Panc1 (cell line): ENCODE data around the gene FHIT. TPM values are rescaled to one million over a fixed set of nuclear protein-coding genes. Genes with fewer than 3 reads are reported as not detected.

Experiments used
- ATAC-seq: fragments of 200-7000 bp; cut with Tn5 transposase; 2 replicates; pipeline ENCODE4 v1.9.1; 2020; ENCODE audit warnings: mild to moderate bottlenecking, moderate library complexity
- BruUV-seq: library from RNA; stranded (reverse); fragments of 400-500 nt; replicated peaks from 2 replicates; lab custom pipeline; 2021; lab: Mats Ljungman, UMichigan
- CTCF ChIA-PET: fragments of 300-600 bp; sonication (Branson Sonifier 250); formaldehyde crosslinking; loops from one replicate; lab custom pipeline; 2022; ENCODE audit warnings: antibody characterized with exemption; lab: Charles Lee
- POLR2A ChIA-PET: fragments of 300-600 bp; sonication (Branson Sonifier 250); formaldehyde crosslinking; loops from one replicate; lab custom pipeline; 2022; ENCODE audit warnings: antibody characterized with exemption; lab: Charles Lee
- DNase-seq: peaks from one replicate; pipeline ENCODE4 v3.0.0-alpha.2; 2010; ENCODE audit warnings: low read depth, low spot score
- H3K27ac ChIP-seq: 2 replicates; pipeline ENCODE4 v1.5.1; 2011; ENCODE audit warnings: mild to moderate bottlenecking, low read length, inconsistent platforms
- H3K27me3 ChIP-seq: fragments of 200-500 bp; sonication (Bioruptor generic); 2 replicates; pipeline ENCODE4 v1.6.0; 2014; ENCODE audit warnings: low read length, inconsistent platforms; ENCODE audit not compliant: control insufficient read depth, insufficient read depth
- H3K36me3 ChIP-seq: fragments of 200-500 bp; sonication (Bioruptor generic); 2 replicates; pipeline ENCODE4 v1.5.1; 2014; ENCODE audit warnings: inconsistent platforms, mild to moderate bottlenecking, low read length, moderate library complexity; ENCODE audit not compliant: control insufficient read depth, insufficient read depth
- H3K4me1 ChIP-seq: 2 replicates; pipeline ENCODE4 v1.5.1; 2011; ENCODE audit warnings: inconsistent platforms, mild to moderate bottlenecking, low read length, moderate library complexity; ENCODE audit not compliant: control insufficient read depth, insufficient read depth
- H3K4me3 ChIP-seq, 2 experiments: 2 replicates each; pipeline ENCODE4 v1.5.1; 2011 to 2012; ENCODE audit warnings: low read depth in 2 of 2, low read length in 2 of 2, mild to moderate bottlenecking in 2 of 2, inconsistent platforms in 1 of 2, moderate library complexity in 1 of 2
- H3K9me3 ChIP-seq: fragments of 200-500 bp; sonication (Bioruptor generic); 2 replicates; pipeline ENCODE4 v1.5.1; 2014; ENCODE audit warnings: low read depth, mild to moderate bottlenecking, inconsistent platforms, low read length, moderate library complexity; ENCODE audit not compliant: control insufficient read depth, insufficient read depth
- POLR2AphosphoS5 ChIP-seq: IDR thresholded peaks from 2 replicates; pipeline ENCODE4 v1.6.1; 2012; ENCODE audit warnings: mild to moderate bottlenecking, low read depth, low read length, moderate library complexity
- REST ChIP-seq, 2 experiments: IDR thresholded peaks; 2 replicates each; pipeline ENCODE4 v1.6.1; 2011 to 2012; ENCODE audit warnings: low read depth in 2 of 2, control low read depth in 1 of 2, low read length in 1 of 2, mild to moderate bottlenecking in 1 of 2, moderate library complexity in 1 of 2; ENCODE audit not compliant: insufficient read depth in 1 of 2
- SIN3A ChIP-seq: IDR thresholded peaks from 2 replicates; pipeline ENCODE4 v1.6.1; 2012; ENCODE audit warnings: low read depth, mild to moderate bottlenecking, low read length, moderate library complexity, borderline replicate concordance; ENCODE audit not compliant: insufficient read depth
- TCF7L2 ChIP-seq: IDR thresholded peaks from 2 replicates; pipeline ENCODE4 v1.6.1; 2011; ENCODE audit warnings: mild to moderate bottlenecking, low read depth, low read length, inconsistent platforms
- in situ Hi-C: cut with HindIII; loops from 2 replicates; pipeline ENCODE4 v1.10.0; 2016; ENCODE audit warnings: low sequenced_read_pairs, low pct_unique_long_range_greater_than_20kb
- intact Hi-C: fragments of 100-400 bp; cut with micrococcal nuclease; formaldehyde crosslinking; loops from one replicate; pipeline ENCODE4 v1.10.0; 2022; ENCODE audit not compliant: unreplicated experiment
- total RNA-seq: library from RNA; stranded (reverse); gene quantifications from one replicate; pipeline ENCODE4 v1.2.1, GENCODE V29; 2021; ENCODE audit not compliant: unreplicated experiment
- TF ChIP-seq, protein P1 (sequence below): fragments of 450-650 bp; IDR thresholded peaks from 2 replicates; pipeline ENCODE4 v1.5.1; 2017; ENCODE audit warnings: mild to moderate bottlenecking

FHIT gene
- total RNA-seq, 1 experiment from 2014 or later = 2.2 TPM

DNA sequence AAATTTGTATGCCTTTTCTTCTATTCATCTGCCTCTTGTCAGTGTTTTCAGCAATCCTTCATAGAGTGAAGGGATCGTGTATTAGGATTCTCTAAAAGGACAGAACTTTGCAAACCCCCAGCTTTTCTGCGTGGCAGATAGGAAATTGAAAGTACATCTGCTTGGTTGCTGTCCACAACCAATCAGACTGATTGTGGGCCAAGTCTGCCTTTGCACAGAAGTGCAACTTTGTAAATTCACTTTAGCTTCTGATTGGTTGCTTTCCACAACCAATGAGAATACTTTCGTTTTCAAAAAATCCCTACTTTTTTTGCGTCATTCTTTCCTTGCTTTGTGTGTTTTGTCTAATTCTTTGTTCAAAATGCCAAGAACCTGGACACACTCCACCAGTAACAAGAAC is 847.4 kb downstream of the FHIT start:
- POLR2A ChIA-PET = no interaction called here
- Histone ChIP-seq H3K27ac (no peak overlapping the region), H3K4me1 (no peaks in the 10 kb centered on the region), H3K9me3 (no peaks in the 10 kb centered on the region), H3K27me3 (no peaks in the 10 kb centered on the region), H3K36me3 (no peaks in the 10 kb centered on the region), H3K4me3 (no peak overlapping the region)
- TF ChIP-seq POLR2AphosphoS5 (no peak), TCF7L2 (no peak), SIN3A (no peak), REST (IDR thresholded peaks at IDR 0.05; ENCODE audit: insufficient read depth in 1 of 2, low read depth in 2 of 2, low read length in 1 of 2) (no peak)
- TF ChIP-seq, protein P1, sequence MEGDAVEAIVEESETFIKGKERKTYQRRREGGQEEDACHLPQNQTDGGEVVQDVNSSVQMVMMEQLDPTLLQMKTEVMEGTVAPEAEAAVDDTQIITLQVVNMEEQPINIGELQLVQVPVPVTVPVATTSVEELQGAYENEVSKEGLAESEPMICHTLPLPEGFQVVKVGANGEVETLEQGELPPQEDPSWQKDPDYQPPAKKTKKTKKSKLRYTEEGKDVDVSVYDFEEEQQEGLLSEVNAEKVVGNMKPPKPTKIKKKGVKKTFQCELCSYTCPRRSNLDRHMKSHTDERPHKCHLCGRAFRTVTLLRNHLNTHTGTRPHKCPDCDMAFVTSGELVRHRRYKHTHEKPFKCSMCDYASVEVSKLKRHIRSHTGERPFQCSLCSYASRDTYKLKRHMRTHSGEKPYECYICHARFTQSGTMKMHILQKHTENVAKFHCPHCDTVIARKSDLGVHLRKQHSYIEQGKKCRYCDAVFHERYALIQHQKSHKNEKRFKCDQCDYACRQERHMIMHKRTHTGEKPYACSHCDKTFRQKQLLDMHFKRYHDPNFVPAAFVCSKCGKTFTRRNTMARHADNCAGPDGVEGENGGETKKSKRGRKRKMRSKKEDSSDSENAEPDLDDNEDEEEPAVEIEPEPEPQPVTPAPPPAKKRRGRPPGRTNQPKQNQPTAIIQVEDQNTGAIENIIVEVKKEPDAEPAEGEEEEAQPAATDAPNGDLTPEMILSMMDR = no peak
- no peak for DNase-seq
- CTCF ChIA-PET = no interaction called here
- intact Hi-C loops = no loop called here
- in situ Hi-C loops = no loop called here
- BruUV-seq = no TSS peak
- no peak for ATAC-seq

DNA sequence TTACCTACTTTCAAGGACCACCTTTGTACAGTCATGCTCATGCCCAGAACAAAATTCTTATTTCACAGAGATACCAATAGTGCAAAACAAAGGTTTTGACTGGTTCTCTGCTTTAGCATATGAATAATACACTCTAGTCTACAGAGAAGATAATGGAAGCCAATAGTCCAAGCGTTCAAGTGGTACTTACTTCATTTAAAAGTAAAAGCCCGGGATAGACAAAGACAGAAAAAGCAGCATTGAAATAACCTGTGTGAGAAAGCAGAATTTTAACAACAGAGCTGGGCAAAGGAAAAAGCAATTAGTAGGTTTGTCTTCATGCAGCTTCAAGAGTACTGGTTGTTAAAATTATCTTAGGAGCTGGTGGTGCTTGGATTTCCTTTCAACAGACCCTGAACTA is 848.3 kb downstream of the FHIT start:
- intact Hi-C loops (no loop called here), in situ Hi-C loops (no loop called here)
- H3K27me3 ChIP-seq = no peaks in the 10 kb centered on the region
- H3K4me3 ChIP-seq = no peak overlapping the region
- ATAC-seq = no peak
- ChIA-PET POLR2A (no interaction called here), CTCF (no interaction called here)
- H3K9me3 ChIP-seq = no peaks in the 10 kb centered on the region
- no TSS peak for BruUV-seq
- no peaks in the 10 kb centered on the region for H3K4me1 ChIP-seq
- DNase-seq = no peak
- TF ChIP-seq, protein P1 = no peak
- TF ChIP-seq SIN3A = no peak
- TF ChIP-seq POLR2AphosphoS5 = no peak
- no peak for TF ChIP-seq TCF7L2
- TF ChIP-seq REST (IDR thresholded peaks at IDR 0.05; ENCODE audit: insufficient read depth in 1 of 2, low read depth in 2 of 2, low read length in 1 of 2) = no peak
- H3K36me3 ChIP-seq = no peaks in the 10 kb centered on the region
- no peak overlapping the region for H3K27ac ChIP-seq
